HL-60 (cell line): Measurements from ENCODE around the gene CHN2.

ENCODE experiments used
- CTCF ChIP-seq: IDR thresholded peaks from one replicate; pipeline ENCODE4 v1.5.1; 2011; ENCODE audit warnings: low read length, control low read depth, inconsistent platforms; ENCODE audit not compliant: insufficient read depth
- GABPA ChIP-seq: IDR thresholded peaks from 2 replicates; pipeline ENCODE4 v1.6.1; 2012; ENCODE audit warnings: low read depth
- POLR2AphosphoS5 ChIP-seq: IDR thresholded peaks from 2 replicates; pipeline ENCODE4 v1.6.1; 2012; ENCODE audit warnings: low read depth
- REST ChIP-seq: IDR thresholded peaks from 2 replicates; pipeline ENCODE4 v1.6.1; 2012; ENCODE audit warnings: low read depth; ENCODE audit not compliant: insufficient replicate concordance

- no peak for TF ChIP-seq CTCF
- TF ChIP-seq POLR2AphosphoS5, result no peak
- no peak for TF ChIP-seq GABPA
- no peak for TF ChIP-seq REST
Measured at GRCh38 chr7:29167721-29168120, 26.9 kb upstream of the CHN2 start.
